IPS-18c (cell line): ENCODE results near the gene PSMD8.
"Not testable (repeated sequence)": the region's sequence is repeated elsewhere in the genome, so short reads cannot be mapped to it uniquely, and the experiment has no call there.

Experiments used
- H3K4me3 ChIP-seq: 2 replicates; pipeline ENCODE4 v1.7.0; 2013; ENCODE audit warnings: low read depth, mild to moderate bottlenecking, low read length, moderate library complexity; ENCODE audit not compliant: insufficient read depth
- H3K9me3 ChIP-seq: one replicate; pipeline ENCODE4 v1.6.1; 2013; ENCODE audit warnings: mild to moderate bottlenecking, low read length, moderate library complexity; ENCODE audit not compliant: control insufficient read depth, insufficient read depth

The PSMD8 gene

DNA sequence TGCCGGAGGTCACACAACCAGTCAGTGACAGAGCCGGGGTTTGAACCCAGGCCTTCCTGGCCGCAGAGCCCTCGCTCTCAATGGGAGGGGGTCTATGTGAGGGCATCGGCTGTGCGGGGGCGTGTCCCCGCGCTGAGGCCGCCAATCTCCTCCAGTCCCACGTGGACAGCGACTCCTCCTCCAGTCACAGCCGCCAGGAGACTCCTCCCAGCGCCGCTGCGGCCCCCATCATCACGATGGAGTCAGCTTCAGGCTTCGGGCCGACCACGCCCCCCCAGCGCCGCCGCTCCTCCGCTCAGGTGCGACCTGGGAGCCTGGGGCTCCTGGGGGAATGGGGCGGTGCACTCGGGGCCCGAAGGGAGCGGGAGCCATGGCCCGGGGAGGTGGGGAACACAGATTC, 20.1 kb downstream of the PSMD8 start:
- Histone ChIP-seq H3K4me3 (peak overlapping the region; percentile 40; the same call in 1 of the 2 replicates), H3K9me3 (no peaks in the 10 kb centered on the region)

DNA sequence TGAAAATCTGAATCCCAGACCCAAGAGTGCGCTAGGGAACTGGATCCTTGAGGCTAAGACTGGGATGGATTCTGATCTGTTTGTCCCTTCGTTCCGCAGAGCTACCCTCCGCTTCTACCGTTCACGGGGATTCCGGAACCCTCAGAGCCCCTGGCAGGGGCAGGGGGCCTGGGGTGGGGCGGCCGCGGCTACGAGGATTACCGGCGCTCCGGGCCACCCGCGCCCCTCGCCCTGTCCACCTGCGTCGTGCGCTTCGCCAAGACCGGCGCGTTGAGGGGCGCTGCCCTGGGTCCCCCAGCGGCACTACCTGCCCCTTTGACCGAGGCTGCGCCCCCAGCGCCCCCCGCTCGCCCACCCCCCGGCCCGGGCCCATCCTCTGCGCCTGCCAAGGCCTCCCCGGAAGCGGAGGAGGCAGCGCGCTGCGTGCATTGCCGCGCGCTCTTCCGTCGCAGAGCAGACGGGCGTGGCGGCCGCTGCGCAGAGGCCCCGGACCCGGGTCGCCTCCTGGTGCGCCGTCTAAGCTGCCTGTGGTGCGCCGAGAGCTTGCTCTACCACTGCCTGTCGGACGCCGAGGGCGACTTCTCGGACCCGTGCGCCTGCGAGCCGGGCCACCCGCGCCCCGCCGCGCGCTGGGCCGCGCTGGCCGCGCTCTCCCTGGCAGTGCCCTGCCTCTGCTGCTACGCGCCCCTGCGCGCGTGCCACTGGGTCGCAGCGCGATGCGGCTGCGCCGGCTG, 21.2 kb downstream of the PSMD8 start:
- Histone ChIP-seq H3K4me3 (peak overlapping the region; percentile 40; the same call in 1 of the 2 replicates), H3K9me3 (no peaks in the 10 kb centered on the region)

DNA sequence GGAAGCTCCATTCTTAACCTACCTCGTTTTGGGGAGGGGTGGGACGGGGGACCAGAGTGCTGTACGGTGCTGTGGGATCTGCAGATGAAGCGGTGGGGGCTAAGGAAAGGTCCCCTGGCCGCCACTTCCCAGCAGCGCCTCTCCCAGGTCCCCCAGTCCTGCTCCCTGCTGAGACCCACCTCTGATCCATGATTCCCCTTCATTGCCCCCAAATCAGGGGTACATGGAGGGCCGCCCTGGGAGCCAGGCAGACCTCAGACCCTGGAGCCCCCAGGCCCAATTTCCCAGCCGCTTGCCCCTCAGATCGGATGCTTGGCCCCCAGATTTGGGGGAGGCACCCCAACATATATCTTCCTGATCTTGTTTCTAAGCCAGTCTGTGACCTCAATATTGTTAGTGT, 24.7 kb downstream of the PSMD8 start:
- H3K9me3 ChIP-seq: no peaks in the 10 kb centered on the region
- no peak overlapping the region for H3K4me3 ChIP-seq

DNA sequence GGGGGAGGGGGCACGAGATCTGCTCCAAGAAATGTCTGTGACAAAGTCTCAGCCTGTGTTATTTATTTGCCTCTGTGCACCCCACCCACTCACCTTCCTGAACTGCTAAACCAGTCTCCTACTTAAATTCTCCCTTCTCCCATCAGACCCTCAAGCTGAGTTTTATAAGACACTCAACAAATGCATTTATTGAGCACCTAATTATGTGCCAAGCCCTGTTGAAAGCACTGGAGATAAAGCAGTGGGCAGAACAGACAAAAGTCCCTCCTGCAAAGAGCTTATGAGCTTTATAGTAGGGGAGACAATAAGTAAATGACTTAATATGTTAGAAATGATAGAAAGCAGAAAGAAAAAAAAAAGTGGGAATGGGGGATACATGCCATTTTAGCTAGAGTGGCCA, 25.2 kb downstream of the PSMD8 start:
- H3K4me3 ChIP-seq: no peak overlapping the region
- H3K9me3 ChIP-seq: no peaks in the 10 kb centered on the region

DNA sequence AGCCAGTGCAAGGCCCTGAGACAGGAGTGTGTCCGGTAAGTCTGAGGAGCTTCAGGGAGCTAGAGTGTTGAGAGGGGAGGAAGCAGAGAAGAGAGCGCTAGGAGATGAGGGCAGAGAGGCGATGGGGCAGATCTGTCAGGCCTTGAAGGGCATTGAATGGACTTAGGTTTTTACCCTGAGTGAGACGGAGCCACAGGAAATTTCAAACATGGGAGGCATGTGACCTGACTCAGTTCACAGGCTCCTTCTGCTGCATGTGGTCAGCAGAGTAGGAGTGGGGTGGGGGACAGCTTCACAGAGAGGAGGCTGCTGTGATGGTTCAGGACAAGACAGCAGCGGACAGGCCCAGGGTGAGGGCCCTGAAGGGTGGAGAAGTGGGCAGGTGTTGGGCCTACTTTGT, 26.0 kb downstream of the PSMD8 start:
- no peak overlapping the region for H3K4me3 ChIP-seq
- no peaks in the 10 kb centered on the region for H3K9me3 ChIP-seq

DNA sequence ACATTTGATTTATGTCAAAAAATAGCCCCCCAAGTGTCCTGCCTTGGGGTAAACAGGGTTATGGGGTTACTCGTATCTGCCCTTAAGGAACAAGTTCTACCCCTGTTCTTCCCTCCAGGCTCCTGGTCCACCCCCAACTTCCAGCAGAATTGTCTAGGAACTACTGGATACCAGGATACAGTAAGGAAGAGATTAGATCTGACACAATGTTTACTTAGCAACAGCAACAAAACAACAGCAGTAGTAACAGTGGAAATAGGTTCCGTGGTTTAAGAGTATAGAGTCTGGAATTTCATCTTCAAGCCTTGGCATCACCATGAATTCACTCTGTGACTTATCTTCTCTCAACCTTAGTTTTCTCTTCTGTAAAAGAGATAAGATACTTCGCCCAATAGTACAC, 26.8 kb downstream of the PSMD8 start:
- no peak overlapping the region for H3K4me3 ChIP-seq
- H3K9me3 ChIP-seq: no peaks in the 10 kb centered on the region

DNA sequence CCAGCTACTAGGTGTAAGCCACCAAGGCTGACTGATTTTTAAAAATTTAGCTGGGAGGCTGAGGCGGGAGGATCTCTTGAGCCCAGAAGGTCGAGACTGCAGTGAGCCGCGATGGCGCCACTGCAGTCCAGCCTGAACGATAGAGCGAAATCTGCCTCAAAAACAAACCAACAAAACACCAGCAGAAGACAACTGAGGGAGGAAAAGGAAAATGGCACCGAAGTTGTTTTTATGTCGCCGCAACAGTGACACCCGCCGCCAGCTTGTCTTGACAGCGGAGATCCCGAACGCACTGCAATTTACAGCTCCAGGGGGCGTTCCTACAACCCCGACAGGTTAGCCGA, 28.2 kb downstream of the PSMD8 start:
- Histone ChIP-seq H3K9me3 (no peaks in the 10 kb centered on the region), H3K4me3 (peak overlapping the region; percentile 11; the same call in 1 of the 2 replicates)

DNA sequence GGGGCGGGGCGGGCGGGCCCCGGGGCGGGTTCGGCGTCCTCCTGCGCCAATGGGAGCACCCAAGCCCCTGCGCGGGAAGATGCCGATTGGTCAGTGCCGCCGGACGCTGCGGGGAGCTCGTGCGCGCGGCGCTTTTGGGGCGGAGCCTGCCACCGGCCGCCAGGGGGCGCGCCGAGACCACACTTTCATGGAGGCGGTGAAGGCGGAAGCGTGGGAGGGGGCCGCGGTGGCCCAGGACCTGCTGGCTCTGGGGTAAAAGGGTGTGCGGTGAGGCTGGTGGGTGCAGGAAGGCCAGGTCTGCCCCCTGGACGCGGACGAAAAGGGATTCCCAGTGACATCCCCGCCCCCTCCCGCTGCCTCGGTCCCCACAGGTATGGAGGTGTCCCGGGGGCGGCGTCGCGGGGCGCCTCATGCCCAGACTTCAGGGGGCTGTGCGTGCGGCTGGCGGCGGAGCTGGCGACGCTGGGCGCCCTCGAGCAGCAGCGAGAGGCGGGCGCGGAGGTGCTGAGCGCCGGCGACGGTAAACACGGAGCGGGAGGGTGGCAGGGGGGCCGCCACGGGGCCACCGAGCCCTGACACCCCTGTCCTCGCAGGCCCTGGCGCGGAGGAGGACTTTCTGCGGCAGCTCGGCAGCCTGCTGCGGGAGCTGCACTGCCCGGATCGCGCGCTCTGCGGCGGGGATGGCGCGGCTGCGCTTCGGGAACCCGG, 28.8 kb downstream of the PSMD8 start, which contains the start of gene FAM98C:
Gene FAM98C, plus strand, starts transcription at position 127 of the 708 bp plus-strand sequence. Its CDS starts 61 bp downstream, at position 188.
- Histone ChIP-seq H3K9me3 (no peaks in the 10 kb centered on the region), H3K4me3 (peak within 1 kb of the TSS; percentile 81)

DNA sequence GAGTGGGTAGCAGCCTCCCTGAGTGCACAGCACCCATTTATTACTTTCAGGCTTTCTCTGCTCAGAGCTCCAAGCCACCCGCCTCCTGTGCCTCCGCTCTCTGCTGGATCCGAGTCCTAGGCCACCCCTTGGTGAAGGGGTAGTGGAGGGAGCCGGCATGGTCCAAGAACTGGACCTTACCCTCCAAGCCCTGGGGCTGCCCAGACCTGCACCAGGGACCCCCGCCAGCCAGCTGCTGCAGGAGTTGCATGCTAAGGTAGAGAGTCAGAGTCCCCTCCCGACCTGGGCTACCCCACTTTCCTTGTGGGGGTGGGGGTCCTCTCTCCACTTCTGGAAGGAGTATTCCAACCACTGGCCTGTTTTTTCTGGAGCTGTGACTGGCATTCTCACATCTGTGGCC, 30.5 kb downstream of the PSMD8 start:
- H3K4me3 ChIP-seq: no peak overlapping the region
- H3K9me3 ChIP-seq: no peaks in the 10 kb centered on the region

DNA sequence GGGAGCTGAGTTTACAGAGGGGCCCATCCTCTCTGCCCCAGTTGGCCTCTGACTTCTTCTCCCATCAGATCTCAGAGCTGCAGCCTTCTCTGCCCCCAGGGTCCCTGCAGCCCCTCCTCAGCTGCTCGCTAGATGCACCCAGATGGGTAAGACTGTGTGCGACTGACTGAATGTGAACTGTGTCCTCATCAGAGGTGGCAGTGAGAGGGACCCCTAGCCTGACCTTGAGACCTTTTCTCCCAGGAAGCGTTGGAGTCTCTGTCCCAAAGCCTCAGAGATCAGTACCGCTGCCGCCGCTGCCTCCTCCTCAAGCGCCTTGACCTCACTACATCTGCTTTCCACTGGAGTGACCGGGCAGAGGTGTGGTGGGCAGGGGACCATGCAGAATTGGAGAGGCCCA, 30.9 kb downstream of the PSMD8 start:
- Histone ChIP-seq H3K9me3 (no peaks in the 10 kb centered on the region), H3K4me3 (no peak overlapping the region)

DNA sequence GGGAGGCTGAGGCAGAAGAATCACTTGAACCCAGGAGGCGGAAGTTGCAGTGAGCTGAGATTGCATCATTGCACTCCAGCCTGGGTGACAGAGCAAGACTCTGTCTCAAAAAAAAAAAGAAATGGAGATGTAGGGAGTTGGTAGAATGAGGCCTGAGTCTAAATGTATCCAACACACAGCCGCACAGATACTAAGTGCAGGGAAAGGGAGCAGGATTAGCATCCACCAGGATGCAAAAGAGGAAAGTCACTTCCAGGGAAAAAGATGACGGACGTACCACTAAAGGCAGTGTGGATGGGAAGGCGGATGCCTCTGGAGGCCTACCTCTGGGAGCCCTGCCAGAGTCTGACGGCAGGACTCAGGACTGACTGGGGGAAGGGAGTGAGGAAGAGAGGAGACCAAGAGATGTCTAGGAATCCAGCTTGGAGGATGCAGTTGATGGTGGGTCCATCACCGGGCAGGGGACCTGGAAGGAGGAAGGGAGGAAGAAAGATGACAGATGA, 35.3 kb downstream of the PSMD8 start:
- no peaks in the 10 kb centered on the region for H3K9me3 ChIP-seq

DNA sequence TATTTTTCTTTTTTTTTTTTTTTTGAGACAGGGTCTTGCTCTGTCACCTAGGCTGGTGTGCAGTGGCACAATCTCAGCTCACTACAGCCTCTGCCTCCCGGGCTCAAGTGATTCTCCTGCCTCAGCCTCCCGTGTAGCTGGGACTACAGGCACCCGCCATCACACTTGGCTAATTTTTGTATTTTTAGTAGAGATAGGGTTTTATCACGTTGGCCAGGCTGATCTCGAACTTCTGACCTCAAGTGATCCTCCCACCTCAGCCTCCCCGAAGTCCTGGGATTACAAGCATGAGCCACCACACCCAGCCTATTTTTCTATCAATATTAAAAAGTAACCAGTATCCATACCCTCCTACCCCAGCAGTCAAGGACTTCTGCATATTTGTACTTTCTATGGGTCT, 36.0 kb downstream of the PSMD8 start:
- H3K9me3 ChIP-seq, H3K4me3 ChIP-seq: not testable (repeated sequence)

More for the DNA sequence above, 35.3 kb downstream of the PSMD8 start:
- no peak overlapping the region for H3K4me3 ChIP-seq

DNA sequence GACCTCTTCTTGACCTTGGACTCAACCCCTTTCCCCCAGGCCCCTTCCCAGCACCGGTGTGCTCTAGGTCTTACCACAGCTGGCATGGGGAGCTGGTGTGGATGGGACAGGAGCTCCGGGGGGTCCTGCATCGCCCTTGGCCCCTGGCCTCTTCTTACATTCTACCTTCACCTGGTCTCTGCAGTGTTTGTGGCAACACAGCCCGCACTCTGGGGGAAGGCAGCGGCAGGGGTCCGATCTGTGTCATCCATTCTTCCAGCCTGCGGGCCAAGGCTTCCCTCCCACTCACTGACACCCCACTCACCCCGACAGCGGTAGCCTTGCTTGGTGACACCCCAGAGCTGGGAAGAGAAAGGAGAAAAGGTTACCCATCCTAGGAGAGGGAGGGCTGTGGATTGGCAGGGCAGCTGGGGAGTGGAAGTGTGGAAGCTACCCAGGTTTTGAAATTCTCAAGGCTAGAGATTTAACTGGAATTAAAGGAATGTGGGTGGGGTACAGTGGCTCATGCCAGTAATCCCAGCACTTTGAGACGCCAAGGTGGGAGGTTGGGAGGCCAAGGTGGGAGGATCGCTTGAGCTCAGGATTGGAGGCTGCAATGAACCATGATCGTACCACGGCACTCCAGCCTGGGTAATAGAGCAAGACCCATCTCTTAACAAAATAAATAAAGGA, 36.8 kb downstream of the PSMD8 start:
- Histone ChIP-seq H3K4me3 (no peak overlapping the region), H3K9me3 (no peaks in the 10 kb centered on the region)

DNA sequence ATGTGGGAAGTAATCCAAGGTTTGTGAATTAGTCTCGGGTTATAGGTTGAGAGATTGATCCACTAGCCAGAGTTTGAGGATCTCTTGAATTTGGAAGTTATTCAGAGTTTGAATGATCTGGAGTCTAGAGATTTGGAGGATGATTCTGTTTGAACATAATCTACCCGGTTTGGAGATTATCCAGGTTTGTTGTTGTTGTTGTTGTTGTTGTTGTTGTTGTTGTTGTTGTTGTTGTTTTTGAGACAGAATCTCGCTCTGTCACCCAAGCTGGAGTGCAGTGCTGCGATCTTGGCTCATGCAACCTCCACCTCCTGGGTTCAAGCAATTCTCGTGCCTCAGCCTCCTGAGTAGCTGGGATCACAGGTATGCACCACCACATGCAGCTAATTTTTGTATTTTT, 37.5 kb downstream of the PSMD8 start:
- not testable (repeated sequence) for H3K9me3 ChIP-seq, H3K4me3 ChIP-seq

DNA sequence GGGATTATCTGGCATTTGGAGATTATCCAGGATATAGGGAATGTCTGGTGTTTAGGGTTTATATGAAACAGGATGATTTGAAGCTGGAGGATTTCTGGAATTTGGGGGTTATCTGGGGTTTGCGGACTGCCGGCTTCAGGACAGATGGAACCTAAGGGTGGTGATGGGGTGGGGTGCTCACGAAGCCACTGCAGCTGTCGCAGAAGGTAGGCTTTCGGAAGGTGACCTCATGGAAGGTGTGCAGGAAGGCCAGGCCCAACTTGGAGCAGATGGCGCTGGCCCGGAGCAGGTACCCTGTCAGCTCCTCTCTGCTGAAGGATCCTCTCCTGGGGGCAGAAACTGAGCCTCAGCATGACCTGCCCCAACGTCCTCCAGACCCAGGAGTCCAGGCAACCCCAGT, 38.1 kb downstream of the PSMD8 start:
- Histone ChIP-seq H3K9me3 (no peaks in the 10 kb centered on the region), H3K4me3 (no peak overlapping the region)

DNA sequence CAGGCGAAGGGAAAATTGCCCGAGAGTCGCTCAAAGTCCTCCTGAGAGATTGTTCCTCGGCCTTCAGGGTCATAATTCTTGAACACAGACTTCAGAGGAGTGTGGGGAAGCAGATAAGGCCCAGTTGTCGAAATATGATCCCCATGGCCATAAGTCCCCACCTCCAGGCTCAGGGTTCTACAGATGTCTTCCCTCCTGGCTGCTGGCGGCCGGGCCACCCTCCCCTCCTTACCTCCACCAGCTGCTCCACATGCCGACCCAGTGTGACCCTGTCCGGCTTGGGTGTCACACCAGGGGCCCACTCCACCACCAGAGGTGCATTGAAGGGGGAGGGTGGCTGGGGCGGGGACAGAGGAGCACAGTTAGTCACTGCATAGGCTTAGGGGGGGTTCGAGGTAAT, 38.6 kb downstream of the PSMD8 start:
- no peaks in the 10 kb centered on the region for H3K9me3 ChIP-seq

DNA sequence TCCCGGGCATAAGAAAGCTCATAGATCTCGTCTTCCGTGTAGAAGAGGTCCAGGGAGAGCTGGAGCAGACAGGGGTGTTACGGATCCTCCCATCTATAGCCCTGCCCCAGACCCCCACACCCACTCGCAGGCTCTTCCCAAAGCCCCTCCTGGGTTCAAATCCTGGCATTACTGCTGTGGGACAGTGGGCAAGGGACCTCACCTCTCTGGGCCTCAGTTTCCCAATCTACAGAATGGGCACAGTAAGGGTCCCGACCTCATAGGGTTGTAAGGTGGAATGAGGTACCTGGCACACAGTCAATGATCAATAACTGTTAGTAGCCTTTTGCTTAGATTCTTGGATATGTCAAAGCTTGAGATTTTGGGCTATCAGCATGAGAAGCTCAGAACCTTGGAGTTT, 39.0 kb downstream of the PSMD8 start:
- H3K9me3 ChIP-seq: no peaks in the 10 kb centered on the region
- no peak overlapping the region for H3K4me3 ChIP-seq

More for the DNA sequence above, 38.6 kb downstream of the PSMD8 start:
- H3K4me3 ChIP-seq: no peak overlapping the region

DNA sequence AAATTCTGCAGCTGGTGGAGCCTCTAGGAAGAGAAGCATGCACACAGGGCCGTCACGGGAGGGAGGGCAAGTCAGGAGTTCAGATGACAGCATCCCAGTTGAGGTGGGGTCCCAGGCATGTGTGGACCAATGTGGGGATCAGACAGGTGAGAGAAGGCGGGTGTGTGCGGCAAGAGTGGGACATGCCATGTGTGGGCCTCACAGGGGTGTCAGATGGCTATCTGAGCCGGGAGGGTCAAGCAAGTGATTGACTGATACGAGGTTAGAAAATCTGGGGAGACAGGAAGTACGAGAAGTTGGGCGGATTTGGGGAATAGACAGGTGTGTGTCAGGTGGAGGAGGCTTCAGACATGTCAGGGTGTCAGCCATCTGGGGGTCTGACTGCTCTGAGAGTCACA, 42.8 kb downstream of the PSMD8 start:
- Histone ChIP-seq H3K9me3 (no peaks in the 10 kb centered on the region), H3K4me3 (0 out of 2 replicates have a peak overlapping the region, but pooled peaks have one; percentile 60)
